Measurements from ENCODE around the gene SYDE2.

DNA sequence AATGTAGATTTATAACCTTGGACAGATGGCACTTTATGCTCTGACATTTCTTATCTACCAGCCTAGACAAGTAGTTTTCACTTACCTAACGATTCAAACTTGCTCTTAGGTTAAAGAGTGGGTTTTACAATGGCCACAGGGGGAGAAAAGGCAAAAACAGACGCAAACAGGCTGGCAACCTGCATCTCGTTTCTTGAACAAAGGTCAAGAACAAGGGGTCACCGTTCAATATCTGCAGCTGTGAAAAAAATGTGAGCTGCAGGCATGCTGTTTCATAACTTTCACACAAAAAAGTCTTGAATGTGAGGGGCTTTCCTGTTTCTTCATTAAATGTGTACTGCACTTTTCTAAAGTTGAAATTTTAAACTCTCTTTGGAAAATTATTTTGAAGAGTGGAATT is 49.4 kb downstream of the SYDE2 start:
- TF ChIP-seq, protein P1, sequence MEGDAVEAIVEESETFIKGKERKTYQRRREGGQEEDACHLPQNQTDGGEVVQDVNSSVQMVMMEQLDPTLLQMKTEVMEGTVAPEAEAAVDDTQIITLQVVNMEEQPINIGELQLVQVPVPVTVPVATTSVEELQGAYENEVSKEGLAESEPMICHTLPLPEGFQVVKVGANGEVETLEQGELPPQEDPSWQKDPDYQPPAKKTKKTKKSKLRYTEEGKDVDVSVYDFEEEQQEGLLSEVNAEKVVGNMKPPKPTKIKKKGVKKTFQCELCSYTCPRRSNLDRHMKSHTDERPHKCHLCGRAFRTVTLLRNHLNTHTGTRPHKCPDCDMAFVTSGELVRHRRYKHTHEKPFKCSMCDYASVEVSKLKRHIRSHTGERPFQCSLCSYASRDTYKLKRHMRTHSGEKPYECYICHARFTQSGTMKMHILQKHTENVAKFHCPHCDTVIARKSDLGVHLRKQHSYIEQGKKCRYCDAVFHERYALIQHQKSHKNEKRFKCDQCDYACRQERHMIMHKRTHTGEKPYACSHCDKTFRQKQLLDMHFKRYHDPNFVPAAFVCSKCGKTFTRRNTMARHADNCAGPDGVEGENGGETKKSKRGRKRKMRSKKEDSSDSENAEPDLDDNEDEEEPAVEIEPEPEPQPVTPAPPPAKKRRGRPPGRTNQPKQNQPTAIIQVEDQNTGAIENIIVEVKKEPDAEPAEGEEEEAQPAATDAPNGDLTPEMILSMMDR (IDR thresholded peaks at IDR 0.05) = no peak
- TF ChIP-seq ZNF302 (CRISPR knock-in tag; IDR thresholded peaks at IDR 0.05) (no peak), CEBPB (IDR thresholded peaks at IDR 0.05) (no peak)
